A549 (cell line): Measurements from ENCODE around the gene TPCN2.
A peak's percentile ranks its signal among the peaks of the same experiment; 100 is the strongest.

Source experiments
- CTCF ChIP-seq: fragments of >200 bp; sonication (Bioruptor Twin); formaldehyde crosslinking; IDR thresholded peaks from 3 replicates; pipeline ENCODE4 v1.5.1; 2016
- EP300 ChIP-seq, 2 experiments: fragments of >200 bp; sonication (Bioruptor Twin); formaldehyde crosslinking; IDR thresholded peaks; 2 replicates in 1 of 2; 3 replicates in 1 of 2; pipeline ENCODE4 v1.6.1; 2016 to 2017
- MAFK ChIP-seq: fragments of 450-650 bp; IDR thresholded peaks from 2 replicates; pipeline ENCODE4 v1.6.1; 2014; ENCODE audit not compliant: partially characterized antibody
- NPAS2 ChIP-seq: fragments of 250-450 bp; sonication (Bioruptor Pico); IDR thresholded peaks from 2 replicates; pipeline ENCODE4 v1.8.0; 2022; ENCODE audit warnings: mild to moderate bottlenecking, moderate library complexity, borderline replicate concordance
- POLR2A ChIP-seq: IDR thresholded peaks from 2 replicates; pipeline ENCODE4 v1.6.1; 2012; ENCODE audit warnings: mild to moderate bottlenecking, low read length
- RCOR1 ChIP-seq: fragments of 150-350 bp; IDR thresholded peaks from 2 replicates; pipeline ENCODE4 v1.6.1; 2014; ENCODE audit warnings: antibody characterized with exemption, low read length, low read depth
- SMC3 ChIP-seq: fragments of >200 bp; sonication (Bioruptor Twin); formaldehyde crosslinking; IDR thresholded peaks from 3 replicates; pipeline ENCODE4 v1.6.1; 2018; ENCODE audit warnings: inconsistent platforms

GRCh38 chr11:69101115-69101791, 52.5 kb downstream of the TPCN2 start:
- TF ChIP-seq RCOR1 (no peak), EP300 (IDR thresholded peaks at IDR 0.05) (no peak), CTCF (peak; percentile 97), POLR2A (no peak), NPAS2 (CRISPR knock-in tag) (no peak), MAFK (no peak), SMC3 (peak; percentile 98)
